Ramos (cell line): ENCODE data around the gene PPA1.
"Not testable (repeated sequence)": the region's sequence is repeated elsewhere in the genome, so short reads cannot be mapped to it uniquely, and the experiment has no call there.

Source experiments
- in situ Hi-C: fragments of 300-500 bp; cut with MboI; formaldehyde crosslinking; loops from one replicate; pipeline ENCODE4 v1.14.3; 2022; ENCODE audit warnings: low sequenced_read_pairs; ENCODE audit not compliant: unreplicated experiment

The PPA1 gene

DNA sequence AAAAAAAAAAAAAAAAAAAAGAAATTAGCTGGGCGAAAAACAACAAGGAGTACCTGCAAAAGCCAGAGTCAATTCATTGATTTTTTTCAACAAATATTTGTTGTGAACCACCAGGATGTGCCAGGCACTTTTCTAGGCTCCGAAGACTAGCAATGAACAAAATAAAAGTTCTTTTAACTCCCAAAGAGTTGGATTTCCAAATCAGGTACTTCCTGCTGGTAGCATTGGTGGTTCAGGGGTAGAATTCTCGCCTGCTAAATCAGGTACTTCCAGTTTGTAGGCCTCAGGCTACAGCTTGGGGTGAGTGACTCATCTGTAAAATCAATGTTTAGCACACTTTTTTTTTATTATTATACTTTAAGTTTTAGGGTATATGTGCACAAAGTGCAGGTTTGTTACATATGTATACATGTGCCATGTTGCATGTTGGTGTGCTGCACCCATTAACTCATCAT is 10.9 kb downstream of the PPA1 start:
- in situ Hi-C loops = no loop called here

DNA sequence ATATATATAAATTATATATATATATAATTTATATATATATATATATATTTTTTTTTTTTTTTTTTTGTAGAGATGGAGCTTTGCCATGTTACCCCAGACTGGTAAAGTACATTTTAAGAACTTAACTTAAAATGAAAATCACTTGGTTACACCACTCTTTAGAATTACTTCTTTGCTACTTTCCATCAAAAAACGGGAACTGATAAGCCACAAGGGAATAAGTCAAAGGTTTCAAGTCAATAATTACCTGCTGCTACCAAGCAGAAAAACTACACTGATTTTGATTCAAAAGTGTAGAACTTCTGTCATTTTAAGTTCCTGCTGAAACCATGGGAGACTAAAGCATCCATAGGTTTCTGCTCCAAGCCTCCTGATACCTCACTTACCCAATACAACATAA is 12.2 kb downstream of the PPA1 start:
- in situ Hi-C loops = no loop called here

GRCh38 chr10:70212879-70213278 is 20.4 kb downstream of the PPA1 start:
- in situ Hi-C loops = no loop called here

DNA sequence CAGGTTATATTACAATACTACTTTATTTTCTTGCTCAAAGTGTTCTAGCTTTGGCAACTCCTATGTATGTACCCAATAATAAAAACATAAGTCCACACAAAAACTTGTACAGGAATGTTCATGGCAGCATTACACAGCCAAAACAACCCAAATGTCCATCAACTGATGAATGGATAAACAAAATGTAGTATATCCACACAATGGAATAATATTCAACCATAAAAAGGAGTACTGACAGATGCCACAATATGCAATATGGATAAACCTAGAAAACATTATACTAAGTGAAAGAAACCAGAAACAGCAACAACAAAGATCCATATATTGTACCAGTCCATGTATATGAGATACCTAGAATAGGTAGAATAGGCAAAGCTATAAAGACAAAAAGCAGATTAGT is 21.0 kb downstream of the PPA1 start:
- in situ Hi-C loops = no loop called here

- in situ Hi-C loops = no loop called here
Measured at GRCh38 chr10:70206762-70207161, 26.5 kb downstream of the PPA1 start.

- in situ Hi-C loops = no loop called here
Measured at GRCh38 chr10:70201105-70201504, 32.1 kb downstream of the PPA1 start.

DNA sequence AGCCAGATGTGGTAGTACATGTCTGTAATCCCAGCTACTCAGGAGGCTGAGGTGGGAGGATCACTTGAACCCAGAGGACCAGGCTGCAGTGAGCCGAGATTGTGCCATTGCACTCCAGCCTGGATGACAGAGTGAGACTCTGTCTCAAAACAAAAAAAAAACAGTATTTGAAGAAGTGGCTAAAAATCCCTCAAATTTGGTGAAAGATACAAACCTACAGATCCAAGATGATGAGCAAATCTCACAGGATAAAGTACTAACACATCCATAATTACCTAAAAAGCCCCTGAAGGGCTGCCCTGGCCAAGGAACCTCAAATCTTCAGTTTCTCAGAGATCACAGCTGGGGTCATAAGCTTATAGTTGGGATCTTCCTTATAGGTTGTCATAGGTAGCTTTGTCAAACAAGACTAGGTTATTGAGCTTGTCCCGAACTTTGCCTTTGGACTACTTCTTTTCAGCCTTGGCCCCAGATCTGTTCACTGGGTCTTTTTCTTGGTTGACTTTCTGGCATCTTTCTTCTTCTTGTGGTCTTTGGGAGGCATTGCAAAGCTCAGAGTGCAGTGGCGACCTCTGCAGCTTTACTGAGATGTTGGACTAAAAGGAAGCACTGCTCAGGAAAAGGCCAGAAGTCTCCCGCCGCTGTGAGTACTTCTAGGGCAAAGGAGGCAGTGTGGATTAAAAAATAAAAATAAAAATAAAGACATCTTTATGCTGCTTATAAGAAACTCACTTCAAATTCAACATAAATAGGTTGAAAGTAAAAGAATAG is 34.3 kb downstream of the PPA1 start:
- in situ Hi-C loops = no loop called here

- in situ Hi-C loops = no loop called here
Measured at GRCh38 chr10:70197235-70197945, 35.8 kb downstream of the PPA1 start.

- in situ Hi-C loops = no loop called here
Measured at GRCh38 chr10:70193391-70193844, 39.8 kb downstream of the PPA1 start.

- in situ Hi-C loops = no loop called here
Measured at GRCh38 chr10:70192326-70192968, 40.8 kb downstream of the PPA1 start.

DNA sequence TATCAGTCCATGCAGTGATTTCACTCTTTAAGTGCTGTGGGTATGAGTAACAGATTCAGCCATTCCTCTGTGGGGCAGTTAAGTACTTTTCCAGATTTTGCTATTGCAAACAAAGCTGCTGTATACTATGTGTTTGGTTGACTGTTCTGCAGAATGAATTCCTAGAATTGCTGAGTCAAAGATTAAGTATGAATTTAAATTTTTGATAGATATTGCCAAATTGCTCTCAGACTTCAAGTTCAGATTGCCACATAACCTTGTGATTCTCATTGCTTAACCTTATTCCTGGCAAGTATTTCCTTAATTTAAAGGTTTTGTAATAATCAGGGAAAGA is 41.3 kb downstream of the PPA1 start:
- in situ Hi-C loops = no loop called here

- in situ Hi-C loops = no loop called here
Measured at GRCh38 chr10:70191161-70191971, 41.9 kb downstream of the PPA1 start.

- in situ Hi-C loops = no loop called here
Measured at GRCh38 chr10:70190581-70190980, 42.6 kb downstream of the PPA1 start.

GRCh38 chr10:70190102-70190501 is 43.1 kb downstream of the PPA1 start:
- in situ Hi-C loops = no loop called here

- in situ Hi-C loops = no loop called here
Measured at GRCh38 chr10:70188768-70189167, 44.5 kb downstream of the PPA1 start.

DNA sequence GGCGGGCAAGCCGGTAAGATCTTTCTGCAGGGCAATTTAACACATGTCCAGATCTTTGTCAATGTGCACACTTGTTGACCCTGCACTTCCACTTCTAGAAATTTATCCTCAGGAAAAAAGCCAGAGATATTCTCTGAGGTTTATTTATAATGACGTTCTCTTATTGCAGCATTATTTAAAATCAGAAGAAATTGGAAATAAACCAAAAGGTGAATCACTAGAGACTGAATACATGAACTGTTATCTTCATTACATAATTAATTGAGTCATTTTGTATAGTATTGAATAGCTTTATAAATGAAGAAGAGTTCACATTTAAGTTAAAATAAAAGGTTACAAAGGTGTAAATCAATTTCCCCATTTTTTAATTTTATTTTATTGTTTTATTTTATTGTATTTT is 46.7 kb downstream of the PPA1 start:
- in situ Hi-C loops = no loop called here

- in situ Hi-C loops = no loop called here
Measured at GRCh38 chr10:70186090-70186489, 47.1 kb downstream of the PPA1 start.

- in situ Hi-C loops = no loop called here
Measured at GRCh38 chr10:70183304-70183703, 49.9 kb downstream of the PPA1 start.

GRCh38 chr10:70179209-70179608 is 54.0 kb downstream of the PPA1 start:
- in situ Hi-C loops = not testable (repeated sequence)

- in situ Hi-C loops = no loop called here
Measured at GRCh38 chr10:70178139-70178725, 55.0 kb downstream of the PPA1 start.
